ENCODE results near the gene ZNF492.
"Not testable (repeated sequence)": the region's sequence is repeated elsewhere in the genome, so short reads cannot be mapped to it uniquely, and the experiment has no call there.

The ZNF492 gene

DNA sequence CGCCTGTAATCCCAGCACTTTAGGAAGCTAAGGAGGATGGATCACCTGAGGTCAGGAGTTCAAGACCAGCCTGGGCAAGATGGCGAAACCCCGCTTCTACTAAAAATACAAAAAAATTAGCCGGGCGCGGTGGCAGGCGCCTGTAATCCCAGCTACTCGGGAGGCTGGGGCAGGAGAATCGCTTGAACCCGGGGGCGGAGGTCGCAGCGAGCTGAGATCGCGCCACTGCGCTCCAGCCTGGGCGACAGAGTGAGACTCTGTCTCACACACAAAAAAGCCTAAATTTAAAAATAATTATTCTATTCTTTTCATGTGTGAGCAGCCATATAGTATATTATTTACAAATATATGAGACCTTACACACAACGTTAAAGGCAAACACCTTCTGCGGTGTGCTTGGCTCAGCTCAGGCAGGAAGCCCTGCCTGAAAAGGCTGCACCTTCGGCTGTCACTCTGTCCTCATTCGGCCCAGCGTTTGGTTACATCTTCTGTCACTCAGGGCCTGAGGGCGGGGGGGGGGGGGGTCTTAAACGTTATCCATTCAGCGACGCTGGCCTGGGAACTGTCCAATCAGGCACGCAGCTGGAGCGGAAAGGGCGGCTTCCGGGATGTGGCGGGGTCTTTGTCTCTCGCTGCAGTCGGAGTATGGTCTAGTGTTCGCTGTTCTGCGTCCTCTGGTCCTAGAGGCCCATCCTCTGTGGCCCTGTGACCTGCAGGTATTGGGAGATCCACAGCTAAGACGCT lies at the start of gene ZNF492:
ZNF492 (plus strand) TSS at position 619 of the 744 bp plus-strand sequence. CDS start 19,076 bp downstream, outside the sequence.
- DNase-seq (ENCODE audit: low read depth, low spot score); H3K9ac ChIP-seq (ENCODE audit: insufficient read length); H3K9me3 ChIP-seq (ENCODE audit: low read depth, low read length); H3K27ac ChIP-seq; H3K36me3 ChIP-seq (ENCODE audit: insufficient read depth, low read length); H3K4me3 ChIP-seq: not testable (repeated sequence)

DNA sequence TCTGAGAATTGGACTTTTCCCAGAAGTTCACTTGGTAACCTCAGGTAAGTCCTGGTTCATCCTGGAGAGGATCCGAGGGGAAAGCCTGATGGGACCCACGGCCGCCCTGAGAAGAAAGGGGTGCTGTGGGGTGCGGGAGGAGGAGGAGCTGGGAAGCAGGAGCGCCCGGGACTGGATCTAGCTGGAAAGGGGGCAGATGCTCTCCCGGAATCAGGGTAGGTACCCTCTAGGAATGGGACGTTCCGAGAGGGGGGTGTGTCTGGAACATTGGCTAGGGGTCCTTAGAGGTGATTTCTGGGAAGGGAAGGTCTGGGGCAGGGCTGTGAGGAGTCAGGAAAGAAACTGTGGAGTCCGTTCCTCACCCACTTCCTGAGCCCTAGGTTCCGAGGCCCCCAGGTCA lies 38.7 kb upstream of the ZNF492 start:
- Histone ChIP-seq H3K4me3 (no peak overlapping the region), H3K9me3 (ENCODE audit: low read depth, low read length) (no peaks in the 10 kb centered on the region), H3K27ac (no peak overlapping the region), H3K9ac (ENCODE audit: insufficient read length) (no peak overlapping the region), H3K36me3 (ENCODE audit: insufficient read depth, low read length) (no peaks in the 10 kb centered on the region)
- TF ChIP-seq POLR2AphosphoS5 (IDR thresholded peaks at IDR 0.05; ENCODE audit: borderline replicate concordance, low read depth, low read length), result no peak
- no peak for TF ChIP-seq EZH2 (IDR thresholded peaks at IDR 0.05)
- no peak for TF ChIP-seq FOXP2 (optimal IDR thresholded peaks at IDR 0.05; ENCODE audit: control extremely low read depth, extremely low read length, insufficient read depth)
- no peak for DNase-seq (ENCODE audit: low read depth, low spot score)

DNA sequence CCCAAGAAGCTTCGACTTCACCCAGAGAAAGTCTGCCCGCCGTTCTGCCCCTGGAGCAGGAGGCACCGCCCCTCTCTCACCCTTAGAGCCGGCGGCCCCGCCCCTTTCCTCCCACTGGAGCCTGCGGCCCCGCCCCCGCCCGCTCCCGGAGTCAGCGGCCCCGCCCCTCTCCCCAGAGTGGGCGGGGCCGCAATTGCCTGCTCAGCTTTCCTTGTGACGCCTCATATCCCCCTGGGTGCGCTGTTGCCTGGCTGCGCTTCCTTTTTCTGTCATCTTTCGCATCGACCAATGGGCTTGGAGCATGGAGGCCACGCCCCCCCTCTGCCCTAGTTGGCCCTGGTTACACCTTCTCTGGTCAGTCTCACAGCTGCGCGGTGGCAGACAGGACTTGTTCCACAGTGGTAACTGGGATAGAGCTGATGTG lies 38.2 kb upstream of the ZNF492 start:
- no peak for TF ChIP-seq POLR2AphosphoS5 (IDR thresholded peaks at IDR 0.05; ENCODE audit: borderline replicate concordance, low read depth, low read length)
- no peak for TF ChIP-seq FOXP2 (optimal IDR thresholded peaks at IDR 0.05; ENCODE audit: control extremely low read depth, extremely low read length, insufficient read depth)
- TF ChIP-seq EZH2 (IDR thresholded peaks at IDR 0.05), result no peak
- Histone ChIP-seq H3K9ac (ENCODE audit: insufficient read length) (no peak overlapping the region), H3K36me3 (ENCODE audit: insufficient read depth, low read length) (no peaks in the 10 kb centered on the region), H3K9me3 (ENCODE audit: low read depth, low read length) (no peaks in the 10 kb centered on the region), H3K27ac (no peak overlapping the region), H3K4me3 (no peak overlapping the region)
- no peak for DNase-seq (ENCODE audit: low read depth, low spot score)

DNA sequence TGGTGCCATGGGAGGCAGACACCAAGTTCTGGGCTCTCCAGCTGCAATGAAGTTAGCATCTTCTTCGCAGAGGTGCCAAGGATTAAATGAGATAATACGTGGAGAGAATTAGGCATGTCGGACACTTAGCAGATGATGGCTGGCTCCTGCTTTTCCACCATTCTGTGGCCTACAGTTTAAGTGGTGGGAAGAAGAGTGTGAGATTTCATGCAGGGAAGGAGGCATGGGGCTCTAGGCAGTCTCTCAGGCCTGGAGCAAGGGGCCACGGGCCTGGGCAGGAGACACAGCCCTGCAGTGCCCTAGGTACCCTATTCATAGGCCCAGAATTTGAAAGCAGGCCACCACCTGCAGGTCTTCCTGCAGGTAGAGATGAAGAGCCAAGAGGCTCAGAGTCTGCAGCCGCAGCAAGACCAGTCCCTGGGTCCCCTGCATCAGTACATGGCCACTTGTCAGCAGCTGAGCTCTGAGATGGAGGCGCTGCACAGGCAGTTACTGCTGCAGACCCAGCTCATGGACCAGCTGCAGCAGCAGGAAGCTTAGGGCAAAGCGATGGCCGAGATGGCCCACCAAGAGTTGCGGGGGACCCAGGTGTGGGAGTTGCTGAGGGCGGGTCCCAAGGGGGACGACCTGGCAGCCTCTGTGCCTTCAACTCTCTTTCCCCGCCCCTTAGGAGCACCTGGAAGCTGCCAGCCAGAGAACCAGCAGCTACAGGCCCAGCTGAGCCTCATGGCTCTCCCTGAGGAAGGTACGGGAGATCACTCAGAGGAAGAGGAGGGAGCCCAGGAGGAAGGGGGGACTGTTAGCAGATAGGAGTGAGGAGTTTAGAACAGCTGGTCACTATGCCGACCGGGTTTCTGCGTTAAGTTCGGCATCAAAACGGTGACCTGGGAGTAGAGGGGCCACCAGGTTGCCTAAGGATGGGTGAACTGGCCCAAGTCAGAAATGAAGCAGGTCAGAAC lies 33.2 kb upstream of the ZNF492 start:
- DNase-seq (ENCODE audit: low read depth, low spot score), result no peak
- Histone ChIP-seq H3K36me3 (ENCODE audit: insufficient read depth, low read length) (no peaks in the 10 kb centered on the region), H3K9ac (ENCODE audit: insufficient read length) (no peak overlapping the region), H3K9me3 (ENCODE audit: low read depth, low read length) (no peaks in the 10 kb centered on the region), H3K4me3 (no peak overlapping the region), H3K27ac (no peak overlapping the region)
- TF ChIP-seq POLR2AphosphoS5 (IDR thresholded peaks at IDR 0.05; ENCODE audit: borderline replicate concordance, low read depth, low read length), result no peak
- no peak for TF ChIP-seq EZH2 (IDR thresholded peaks at IDR 0.05)
- no peak for TF ChIP-seq FOXP2 (optimal IDR thresholded peaks at IDR 0.05; ENCODE audit: control extremely low read depth, extremely low read length, insufficient read depth)

DNA sequence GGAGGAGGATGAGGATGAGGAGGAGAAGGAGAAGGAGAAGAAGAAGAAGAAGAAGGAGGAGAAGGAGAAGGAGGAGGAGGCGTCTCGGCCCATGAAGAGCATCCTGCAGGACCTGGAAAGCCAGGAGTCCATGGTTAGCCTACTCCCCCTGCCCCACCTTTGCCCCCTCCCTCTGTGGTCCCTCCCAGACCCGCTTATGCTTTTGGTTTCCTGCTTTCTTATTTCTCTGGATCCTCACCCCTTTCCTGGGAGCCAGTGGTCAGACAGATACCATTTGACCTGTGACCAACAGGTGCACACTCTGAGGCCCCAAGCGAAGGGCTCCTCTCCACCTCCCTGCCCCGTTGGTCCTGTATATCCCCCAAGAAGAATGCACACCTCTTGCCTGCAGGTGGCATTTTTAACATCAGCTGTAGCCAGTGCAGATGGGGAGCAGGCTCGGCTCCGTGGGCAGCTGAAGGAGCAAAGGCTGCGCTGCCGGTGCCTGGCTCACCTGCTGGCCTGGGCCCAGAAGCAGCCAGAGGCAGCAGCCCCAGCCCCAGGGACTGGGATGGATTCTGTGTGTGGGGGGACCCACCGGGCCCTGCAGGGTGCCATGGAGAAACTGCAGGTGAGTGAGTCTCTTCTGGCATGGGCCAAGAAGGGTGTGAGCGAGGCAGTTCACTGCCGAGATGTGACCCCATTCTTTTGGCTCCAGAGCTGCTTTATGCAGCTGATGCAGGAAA lies 32.1 kb upstream of the ZNF492 start:
- DNase-seq (ENCODE audit: low read depth, low spot score), result no peak
- Histone ChIP-seq H3K4me3 (no peak overlapping the region), H3K9me3 (ENCODE audit: low read depth, low read length) (no peaks in the 10 kb centered on the region), H3K9ac (ENCODE audit: insufficient read length) (no peak overlapping the region), H3K36me3 (ENCODE audit: insufficient read depth, low read length) (no peaks in the 10 kb centered on the region), H3K27ac (no peak overlapping the region)
- TF ChIP-seq POLR2AphosphoS5 (IDR thresholded peaks at IDR 0.05; ENCODE audit: borderline replicate concordance, low read depth, low read length) (no peak), FOXP2 (optimal IDR thresholded peaks at IDR 0.05; ENCODE audit: control extremely low read depth, extremely low read length, insufficient read depth) (no peak), EZH2 (IDR thresholded peaks at IDR 0.05) (no peak)

DNA sequence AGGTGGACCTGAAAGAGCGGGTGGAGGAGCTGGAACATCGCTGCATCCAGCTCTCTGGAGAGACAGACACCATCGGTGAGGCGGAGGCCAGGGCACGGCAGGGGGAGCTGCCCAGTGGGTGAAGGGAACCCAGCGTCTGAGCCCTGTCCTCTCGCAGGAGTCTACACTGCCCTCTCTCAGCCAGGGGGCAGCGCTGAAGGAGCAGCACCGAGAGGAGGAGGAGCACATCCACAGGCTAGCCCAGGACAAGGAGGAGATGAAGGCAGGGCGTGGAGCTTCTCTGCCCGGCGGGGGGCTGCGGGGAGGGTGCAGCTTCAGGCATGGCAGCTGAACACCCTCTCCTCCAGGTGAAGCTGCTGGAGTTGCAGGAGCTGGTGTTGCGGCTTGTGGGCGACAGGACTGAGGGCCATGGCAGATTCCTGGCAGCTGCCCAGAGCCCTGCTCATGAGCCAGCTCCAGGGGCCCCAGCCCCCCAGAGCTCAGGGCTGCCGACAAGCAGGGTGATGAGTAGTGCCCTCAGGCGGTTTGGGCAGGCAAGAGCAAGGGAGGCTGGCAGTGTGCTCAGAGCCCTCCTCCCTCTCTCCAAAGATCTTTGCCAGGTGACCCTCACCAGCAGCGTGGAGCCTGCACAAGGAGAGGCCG lies 31.4 kb upstream of the ZNF492 start:
- Histone ChIP-seq H3K9ac (ENCODE audit: insufficient read length) (no peak overlapping the region), H3K27ac (no peak overlapping the region), H3K9me3 (ENCODE audit: low read depth, low read length) (no peaks in the 10 kb centered on the region), H3K4me3 (no peak overlapping the region), H3K36me3 (ENCODE audit: insufficient read depth, low read length) (no peaks in the 10 kb centered on the region)
- DNase-seq (ENCODE audit: low read depth, low spot score), result no peak
- TF ChIP-seq EZH2 (IDR thresholded peaks at IDR 0.05), result no peak
- no peak for TF ChIP-seq FOXP2 (optimal IDR thresholded peaks at IDR 0.05; ENCODE audit: control extremely low read depth, extremely low read length, insufficient read depth)
- TF ChIP-seq POLR2AphosphoS5 (IDR thresholded peaks at IDR 0.05; ENCODE audit: borderline replicate concordance, low read depth, low read length), result no peak

DNA sequence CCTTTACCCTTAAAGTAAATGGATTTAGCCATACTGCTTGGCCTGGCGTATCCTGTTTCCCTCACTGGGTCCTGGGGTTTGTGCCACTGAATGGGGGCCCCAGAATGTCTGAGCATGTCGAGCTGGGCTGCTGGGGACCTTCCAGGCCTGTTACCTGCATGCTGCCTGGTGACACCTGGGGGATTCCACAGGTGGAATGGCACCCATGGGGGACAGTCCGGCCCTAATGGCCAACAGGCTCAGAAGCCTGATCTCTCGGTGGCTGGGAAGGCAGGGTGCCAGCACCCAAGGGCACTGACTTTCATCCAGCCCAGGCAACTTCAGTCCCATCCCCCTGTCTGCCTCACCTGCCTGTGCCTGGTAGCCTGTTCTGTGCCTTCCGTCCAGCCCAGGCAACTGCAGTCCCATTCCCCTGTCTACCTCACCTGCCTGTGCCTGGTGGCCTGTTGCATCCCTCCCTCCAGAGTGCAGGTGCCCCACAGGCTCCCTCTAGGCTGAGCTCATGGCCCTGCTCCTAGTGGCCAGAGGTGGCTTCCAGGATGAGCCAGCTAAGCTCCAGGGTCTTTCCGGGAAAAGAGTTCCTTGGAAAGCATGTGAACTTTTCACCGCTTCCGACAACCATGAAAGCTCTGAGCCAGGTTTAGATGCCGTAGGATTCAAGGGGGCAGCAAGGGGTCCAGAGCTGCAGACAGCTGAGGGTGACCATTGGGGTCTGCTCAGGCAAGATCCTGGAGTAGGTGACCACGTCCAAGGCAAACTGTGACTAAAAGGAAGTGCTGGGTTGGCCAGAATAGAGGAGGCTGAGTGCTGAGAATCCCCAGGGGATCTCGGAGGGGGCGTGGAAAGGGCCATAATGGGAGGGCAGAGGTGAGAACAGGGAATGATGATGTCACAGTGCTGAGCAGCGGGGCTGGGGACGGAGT lies 30.3 kb upstream of the ZNF492 start:
- Histone ChIP-seq H3K9ac (ENCODE audit: insufficient read length) (no peak overlapping the region), H3K27ac (no peak overlapping the region), H3K9me3 (ENCODE audit: low read depth, low read length) (no peaks in the 10 kb centered on the region), H3K4me3 (no peak overlapping the region), H3K36me3 (ENCODE audit: insufficient read depth, low read length) (no peaks in the 10 kb centered on the region)
- no peak for DNase-seq (ENCODE audit: low read depth, low spot score)
- no peak for TF ChIP-seq FOXP2 (optimal IDR thresholded peaks at IDR 0.05; ENCODE audit: control extremely low read depth, extremely low read length, insufficient read depth)
- no peak for TF ChIP-seq EZH2 (IDR thresholded peaks at IDR 0.05)
- TF ChIP-seq POLR2AphosphoS5 (IDR thresholded peaks at IDR 0.05; ENCODE audit: borderline replicate concordance, low read depth, low read length), result no peak

All from SK-N-MC (cell line).